Astrocyte of the cerebellum (primary cell): ENCODE results near the gene FTSJ1.
"Not testable (repeated sequence)": the region's sequence is repeated elsewhere in the genome, so short reads cannot be mapped to it uniquely, and the experiment has no call there.

Experiments
- DNase-seq: peaks from one replicate; pipeline ENCODE4 v3.0.0-alpha.2; 2011; ENCODE audit warnings: low read depth
- H3K4me3 ChIP-seq: 2 replicates; pipeline ENCODE4 v1.5.1; 2011; ENCODE audit warnings: mild to moderate bottlenecking, low read depth, low read length, moderate library complexity
- CTCF ChIP-seq: IDR thresholded peaks from 2 replicates; pipeline ENCODE4 v1.5.1; 2012; ENCODE audit warnings: low read length, low read depth, moderate library complexity, mild to moderate bottlenecking; ENCODE audit errors: missing control alignments
- in situ Hi-C: cut with HindIII; loops from 2 replicates; pipeline ENCODE4 v1.10.0; 2017; ENCODE audit warnings: low sequenced_read_pairs

The FTSJ1 gene

GRCh38 chrX:48475774-48476577, at the start of gene FTSJ1:
Gene FTSJ1 (plus strand): TSS chrX:48476199. CDS start chrX:48478048, 1,849 bp downstream.
- no peak for TF ChIP-seq CTCF
- peak; percentile 82 for DNase-seq
- H3K4me3 ChIP-seq: peak within 1 kb of the TSS; percentile 77
- in situ Hi-C loops: no loop called here

DNA sequence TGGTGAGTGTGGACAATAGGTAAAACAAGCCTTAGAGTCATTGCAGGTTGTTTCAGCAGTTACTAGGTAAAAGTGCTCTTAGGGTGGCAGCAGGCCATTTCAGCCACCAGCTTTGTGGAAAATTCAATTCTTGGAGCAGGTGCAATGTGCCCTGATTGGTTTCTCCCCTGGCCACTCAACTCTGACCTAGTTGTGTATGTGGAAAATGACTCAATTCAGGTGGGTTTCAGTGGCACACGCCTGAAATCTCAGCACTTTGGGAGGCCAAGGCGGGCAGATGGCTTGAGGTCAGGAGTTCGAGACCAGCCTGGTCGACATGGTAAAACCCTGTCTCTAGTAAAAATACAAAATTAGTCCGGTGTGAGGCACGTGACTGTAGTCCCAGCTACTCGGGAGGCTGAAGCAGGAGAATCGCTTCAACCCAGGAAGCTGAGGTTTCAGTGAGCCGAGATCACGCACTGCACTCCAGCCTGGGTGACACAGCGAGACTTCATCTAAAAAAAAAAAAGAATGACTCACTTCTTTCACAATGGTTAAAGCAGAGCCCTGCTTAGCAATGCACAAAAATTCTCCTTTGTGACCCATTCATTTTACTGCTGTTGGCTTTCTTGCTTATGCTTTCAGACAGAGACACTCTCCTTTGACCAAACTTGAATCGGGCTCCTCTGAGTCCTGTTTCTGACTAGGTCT, 48.8 kb upstream of the FTSJ1 start:
- DNase-seq, H3K4me3 ChIP-seq, in situ Hi-C loops: not testable (repeated sequence)

GRCh38 chrX:48429606-48430005, 46.4 kb upstream of the FTSJ1 start:
- in situ Hi-C loops, DNase-seq: not testable (repeated sequence)

DNA sequence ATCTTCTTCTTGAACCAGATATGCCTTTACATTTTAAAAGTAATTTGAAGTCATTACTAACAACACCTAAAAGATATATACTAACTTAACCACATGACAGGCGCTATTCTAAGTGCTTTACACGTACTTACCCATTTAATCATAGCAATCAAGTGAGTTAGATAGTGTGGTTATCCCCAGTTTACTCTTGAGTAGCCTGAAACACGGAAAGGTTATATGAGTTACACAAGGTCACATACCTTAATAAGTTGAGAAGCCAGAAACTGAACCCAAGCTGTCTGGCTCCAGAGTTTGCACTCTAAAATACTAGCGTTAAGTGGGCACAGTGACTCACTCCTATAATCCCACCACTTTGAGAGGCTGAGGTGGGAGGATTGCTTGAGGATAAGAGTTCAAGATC, 45.8 kb upstream of the FTSJ1 start:
- in situ Hi-C loops, H3K4me3 ChIP-seq, DNase-seq: not testable (repeated sequence)

More at GRCh38 chrX:48429606-48430005, 46.4 kb upstream of the FTSJ1 start:
- not testable (repeated sequence) for H3K4me3 ChIP-seq

GRCh38 chrX:48433713-48434112, 42.3 kb upstream of the FTSJ1 start:
- DNase-seq, in situ Hi-C loops: not testable (repeated sequence)

GRCh38 chrX:48447201-48447600, 28.8 kb upstream of the FTSJ1 start:
- H3K4me3 ChIP-seq, DNase-seq, in situ Hi-C loops: not testable (repeated sequence)

More at GRCh38 chrX:48433713-48434112, 42.3 kb upstream of the FTSJ1 start:
- not testable (repeated sequence) for H3K4me3 ChIP-seq

DNA sequence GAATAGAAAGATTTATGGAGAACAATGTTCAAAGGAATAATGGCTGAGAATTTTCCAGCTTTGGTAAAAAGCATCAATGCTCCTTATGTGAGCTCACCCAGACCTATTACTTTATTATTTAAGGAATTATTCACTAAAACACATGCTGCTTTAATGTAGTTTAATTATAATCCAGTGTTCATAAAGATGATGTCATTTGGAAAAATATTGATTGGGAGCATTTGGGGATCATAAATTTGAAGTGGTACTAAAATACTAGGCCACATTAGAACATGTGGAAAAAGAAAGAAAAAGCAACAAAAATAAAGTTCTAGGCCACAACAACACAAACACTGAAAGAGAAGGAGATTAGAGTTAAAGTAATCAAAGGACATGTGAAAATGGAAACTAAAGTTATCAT, 25.9 kb upstream of the FTSJ1 start:
- no peak for DNase-seq
- H3K4me3 ChIP-seq: no peak overlapping the region
- TF ChIP-seq CTCF: no peak
- in situ Hi-C loops: no loop called here

DNA sequence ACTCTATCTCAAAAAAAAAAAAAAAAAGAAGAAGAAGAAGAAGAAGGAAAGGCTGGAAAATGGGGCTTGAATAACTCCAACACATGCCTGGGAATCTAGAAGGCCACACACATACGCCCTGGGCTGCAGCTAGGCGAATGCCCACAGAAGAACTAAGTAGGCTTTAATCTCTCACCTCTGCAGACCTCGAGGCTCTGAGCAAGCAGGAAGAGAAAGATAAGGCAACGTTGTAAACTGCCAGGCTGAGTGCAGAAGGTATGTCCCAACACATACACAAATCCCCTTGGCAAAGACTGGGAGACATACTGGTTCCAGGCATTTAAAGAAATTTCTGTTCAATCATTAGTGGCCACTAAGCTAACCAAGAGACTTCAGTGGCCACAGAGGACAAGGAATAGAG, 24.3 kb upstream of the FTSJ1 start:
- H3K4me3 ChIP-seq: no peak overlapping the region
- no peak for TF ChIP-seq CTCF
- in situ Hi-C loops: no loop called here

DNA sequence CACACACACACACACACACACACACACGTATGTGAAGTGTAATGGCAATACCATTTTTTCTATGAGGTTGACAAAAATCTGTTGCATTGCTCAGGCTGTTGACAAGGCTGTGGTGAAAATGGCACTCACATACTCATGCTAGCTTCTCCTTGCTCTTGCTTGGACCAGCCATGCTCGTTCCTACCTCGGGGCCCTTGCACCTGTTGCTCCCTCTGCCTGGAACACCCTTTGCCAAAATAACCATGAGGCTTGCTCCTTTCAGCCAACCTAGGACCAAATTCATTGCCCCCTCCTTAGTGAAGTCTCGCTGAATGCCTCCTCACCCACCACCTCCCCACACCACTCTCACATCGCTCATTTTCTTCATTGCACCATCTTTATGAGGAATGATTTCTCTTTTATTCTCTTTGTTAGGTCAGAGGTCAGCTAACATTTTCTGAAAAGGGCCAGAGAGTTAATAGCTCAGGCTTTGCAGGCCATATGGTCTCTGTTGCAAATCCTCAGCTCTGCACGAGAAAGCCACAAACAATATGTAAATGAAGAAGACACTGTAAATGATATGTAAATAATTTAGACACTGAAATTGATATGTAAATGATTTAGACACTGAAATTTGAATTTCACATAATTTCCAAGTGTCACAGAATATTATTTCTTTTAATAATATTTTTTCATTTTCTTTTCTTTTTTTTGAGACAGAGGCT, 19.2 kb upstream of the FTSJ1 start:
- DNase-seq: no peak
- TF ChIP-seq CTCF: no peak
- in situ Hi-C loops: no loop called here
- no peak overlapping the region for H3K4me3 ChIP-seq

More for the DNA sequence above, 24.3 kb upstream of the FTSJ1 start:
- no peak for DNase-seq
